WI38 (cell line): Measurements from ENCODE around the gene ZNF652.

Experiments
- H3K4me3 ChIP-seq: 2 replicates; pipeline ENCODE4 v1.5.1; 2011; ENCODE audit warnings: low read depth, mild to moderate bottlenecking, control low read depth, low read length
- CTCF ChIP-seq: IDR thresholded peaks from 2 replicates; pipeline ENCODE4 v1.5.1; 2012; ENCODE audit warnings: low read depth, mild to moderate bottlenecking, control low read depth, low read length

The ZNF652 gene

GRCh38 chr17:49356320-49356719 is 5.7 kb downstream of the ZNF652 start:
- no peak overlapping the region for H3K4me3 ChIP-seq
- TF ChIP-seq CTCF, result no peak

GRCh38 chr17:49353607-49354006 is 8.4 kb downstream of the ZNF652 start:
- no peak for TF ChIP-seq CTCF
- H3K4me3 ChIP-seq, result no peak overlapping the region

- no peak for TF ChIP-seq CTCF
- H3K4me3 ChIP-seq, result no peak overlapping the region
Measured at GRCh38 chr17:49352587-49353154, 9.4 kb downstream of the ZNF652 start.

GRCh38 chr17:49351572-49352140 is 10.4 kb downstream of the ZNF652 start:
- no peak overlapping the region for H3K4me3 ChIP-seq
- no peak for TF ChIP-seq CTCF

GRCh38 chr17:49349541-49349940 is 12.5 kb downstream of the ZNF652 start:
- H3K4me3 ChIP-seq, result no peak overlapping the region
- TF ChIP-seq CTCF, result no peak

- no peak overlapping the region for H3K4me3 ChIP-seq
- TF ChIP-seq CTCF, result no peak
Measured at GRCh38 chr17:49344914-49345313, 17.1 kb downstream of the ZNF652 start.

- TF ChIP-seq CTCF, result no peak
- no peak overlapping the region for H3K4me3 ChIP-seq
Measured at GRCh38 chr17:49343273-49343672, 18.8 kb downstream of the ZNF652 start.
